OCI-LY1 (cell line): ENCODE measurements around the gene EIF5.

ENCODE experiments used
- H2AFZ ChIP-seq: fragments of 200-600 bp; sonication (generic), shearing (Covaris generic); 2 replicates; pipeline ENCODE4 v1.6.0; 2014; ENCODE audit warnings: antibody characterized with exemption, mild to moderate bottlenecking, low read length
- H3F3A ChIP-seq: fragments of 200-600 bp; sonication (generic), shearing (Covaris generic); 2 replicates; pipeline ENCODE4 v1.6.0; 2014; ENCODE audit warnings: mild to moderate bottlenecking, antibody characterized with exemption, low read length, moderate library complexity; ENCODE audit not compliant: insufficient read depth
- H3K27ac ChIP-seq: fragments of 200-600 bp; sonication (generic); 2 replicates; pipeline ENCODE4 v1.5.1; 2014; ENCODE audit warnings: low read length, mixed run types, mild to moderate bottlenecking, low read depth; ENCODE audit not compliant: poor library complexity, severe bottlenecking
- H3K27me3 ChIP-seq: fragments of 200-600 bp; sonication (generic); 2 replicates; pipeline ENCODE4 v1.6.0; 2014; ENCODE audit warnings: antibody characterized with exemption, mild to moderate bottlenecking, low read length, moderate library complexity; ENCODE audit not compliant: insufficient read depth
- H3K36me3 ChIP-seq: fragments of 200-600 bp; sonication (generic); 2 replicates; pipeline ENCODE4 v1.6.1; 2014; ENCODE audit warnings: mild to moderate bottlenecking, antibody characterized with exemption, low read length, moderate library complexity, mixed read lengths; ENCODE audit not compliant: insufficient read depth
- H3K4me1 ChIP-seq: fragments of 200-600 bp; sonication (generic); 2 replicates; pipeline ENCODE4 v1.5.1; 2014; ENCODE audit warnings: mild to moderate bottlenecking, low read length, moderate library complexity; ENCODE audit not compliant: insufficient read depth, severe bottlenecking
- H3K4me2 ChIP-seq: fragments of 200-600 bp; sonication (generic), shearing (Covaris generic); 2 replicates; pipeline ENCODE4 v1.6.1; 2014; ENCODE audit warnings: low read length
- H3K4me3 ChIP-seq: fragments of 200-600 bp; sonication (generic); 2 replicates; pipeline ENCODE4 v1.5.1; 2014; ENCODE audit warnings: low read length, low read depth, mild to moderate bottlenecking, mixed read lengths; ENCODE audit not compliant: poor library complexity, severe bottlenecking
- H3K79me2 ChIP-seq: fragments of 200-600 bp; shearing (Covaris generic); 2 replicates; pipeline ENCODE4 v1.6.1; 2016; ENCODE audit warnings: mixed run types, low read length, mixed read lengths; ENCODE audit not compliant: insufficient read depth
- H3K9ac ChIP-seq: fragments of 200-600 bp; sonication (generic), shearing (Covaris generic); 2 replicates; pipeline ENCODE4 v1.6.1; 2014; ENCODE audit warnings: mild to moderate bottlenecking, low read length, mixed read lengths
- H3K9me2 ChIP-seq: fragments of 200-600 bp; sonication (generic), shearing (Covaris generic); 2 replicates; pipeline ENCODE4 v1.6.1; 2014; ENCODE audit warnings: low read depth, mild to moderate bottlenecking, low read length, mixed read lengths
- H3K9me3 ChIP-seq: fragments of 200-600 bp; shearing (Covaris generic); 2 replicates; pipeline ENCODE4 v1.6.1; 2014; ENCODE audit warnings: low read length, mixed read lengths
- H4K20me1 ChIP-seq: fragments of 200-600 bp; sonication (generic), shearing (Covaris generic); 2 replicates; pipeline ENCODE4 v1.6.0; 2016; ENCODE audit warnings: mild to moderate bottlenecking, low read length; ENCODE audit not compliant: insufficient read depth
- EZH2 ChIP-seq: fragments of 200-600 bp; sonication (generic), shearing (Covaris generic); IDR thresholded peaks from 2 replicates; pipeline ENCODE4 v1.8.0; 2017; ENCODE audit warnings: borderline replicate concordance, mixed run types, mild to moderate bottlenecking, antibody characterized with exemption, low read length, moderate library complexity, mixed read lengths
- TF ChIP-seq, protein P1 (sequence below): fragments of 200-600 bp; sonication (generic), shearing (Covaris generic); IDR thresholded peaks from 2 replicates; pipeline ENCODE4 v1.5.1; 2017; ENCODE audit warnings: mild to moderate bottlenecking, antibody characterized with exemption, low read length, moderate library complexity, mixed read lengths

The EIF5 gene

DNA sequence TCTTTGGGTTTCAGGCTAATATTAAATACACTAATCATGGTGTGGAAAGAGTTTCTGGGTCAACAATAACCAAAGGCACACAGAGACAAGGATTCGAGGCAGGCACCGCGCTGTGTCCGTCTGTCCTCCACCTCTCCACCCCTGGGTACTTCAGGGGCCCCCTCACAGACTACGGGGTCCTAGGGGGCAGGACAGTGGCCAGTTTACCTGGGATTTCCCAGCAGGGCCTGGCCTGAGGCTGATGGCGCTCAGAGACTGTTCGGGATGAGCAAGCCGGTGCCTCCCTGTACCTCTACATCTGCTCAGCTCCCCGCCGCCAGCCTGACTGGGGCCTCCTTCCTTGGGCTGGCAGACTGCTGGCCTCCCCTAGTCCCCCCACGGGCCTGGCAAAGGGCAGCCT lies 18.1 kb upstream of the EIF5 start:
- Histone ChIP-seq H3K36me3 (no peaks in the 10 kb centered on the region), H3K79me2 (no peaks in the 10 kb centered on the region), H2AFZ (no peak overlapping the region), H3K9me3 (no peaks in the 10 kb centered on the region), H3K27me3 (0 out of 2 replicates have a peak, but pooled peaks cover 9% of the 10 kb centered on the region), H3K4me2 (no peak overlapping the region), H4K20me1 (no peaks in the 10 kb centered on the region), H3K27ac (no peak overlapping the region), H3K9ac (no peak overlapping the region), H3K9me2 (no peaks in the 10 kb centered on the region), H3F3A (no peaks in the 10 kb centered on the region), H3K4me1 (peaks cover 5% of the 10 kb centered on the region), H3K4me3 (no peak overlapping the region)
- TF ChIP-seq, protein P1, sequence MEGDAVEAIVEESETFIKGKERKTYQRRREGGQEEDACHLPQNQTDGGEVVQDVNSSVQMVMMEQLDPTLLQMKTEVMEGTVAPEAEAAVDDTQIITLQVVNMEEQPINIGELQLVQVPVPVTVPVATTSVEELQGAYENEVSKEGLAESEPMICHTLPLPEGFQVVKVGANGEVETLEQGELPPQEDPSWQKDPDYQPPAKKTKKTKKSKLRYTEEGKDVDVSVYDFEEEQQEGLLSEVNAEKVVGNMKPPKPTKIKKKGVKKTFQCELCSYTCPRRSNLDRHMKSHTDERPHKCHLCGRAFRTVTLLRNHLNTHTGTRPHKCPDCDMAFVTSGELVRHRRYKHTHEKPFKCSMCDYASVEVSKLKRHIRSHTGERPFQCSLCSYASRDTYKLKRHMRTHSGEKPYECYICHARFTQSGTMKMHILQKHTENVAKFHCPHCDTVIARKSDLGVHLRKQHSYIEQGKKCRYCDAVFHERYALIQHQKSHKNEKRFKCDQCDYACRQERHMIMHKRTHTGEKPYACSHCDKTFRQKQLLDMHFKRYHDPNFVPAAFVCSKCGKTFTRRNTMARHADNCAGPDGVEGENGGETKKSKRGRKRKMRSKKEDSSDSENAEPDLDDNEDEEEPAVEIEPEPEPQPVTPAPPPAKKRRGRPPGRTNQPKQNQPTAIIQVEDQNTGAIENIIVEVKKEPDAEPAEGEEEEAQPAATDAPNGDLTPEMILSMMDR: no peak
- no peak for TF ChIP-seq EZH2

DNA sequence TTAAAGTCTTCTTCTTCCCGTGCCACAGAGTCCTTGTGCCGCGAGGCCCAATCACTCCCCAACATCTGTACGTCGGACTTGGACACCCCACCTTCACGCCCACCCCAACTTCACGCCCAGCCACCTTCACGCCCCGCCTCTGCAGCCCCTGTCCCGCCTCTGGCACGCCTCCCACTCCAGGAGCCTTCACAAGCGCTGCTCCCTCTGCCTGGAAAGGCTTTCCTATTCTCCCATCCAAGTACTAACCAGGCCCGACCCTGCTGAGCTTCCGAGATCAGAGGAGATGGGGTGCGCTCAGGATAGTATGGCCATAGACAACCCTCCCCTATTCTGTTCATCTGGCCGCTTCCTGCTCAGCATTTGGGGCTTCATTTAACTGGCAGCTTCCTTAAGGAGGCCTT lies 17.3 kb upstream of the EIF5 start:
- H3K4me2 ChIP-seq: no peak overlapping the region
- H4K20me1 ChIP-seq: no peaks in the 10 kb centered on the region
- no peaks in the 10 kb centered on the region for H3K79me2 ChIP-seq
- H3K27ac ChIP-seq: no peak overlapping the region
- H3F3A ChIP-seq: no peaks in the 10 kb centered on the region
- H3K4me3 ChIP-seq: no peak overlapping the region
- H3K9me3 ChIP-seq: no peaks in the 10 kb centered on the region
- TF ChIP-seq, protein P1: no peak
- H3K9ac ChIP-seq: no peak overlapping the region
- H3K9me2 ChIP-seq: no peaks in the 10 kb centered on the region
- peaks cover 5% of the 10 kb centered on the region for H3K4me1 ChIP-seq
- no peak overlapping the region for H2AFZ ChIP-seq
- H3K36me3 ChIP-seq: no peaks in the 10 kb centered on the region
- 0 out of 2 replicates have a peak, but pooled peaks cover 9% of the 10 kb centered on the region for H3K27me3 ChIP-seq

DNA sequence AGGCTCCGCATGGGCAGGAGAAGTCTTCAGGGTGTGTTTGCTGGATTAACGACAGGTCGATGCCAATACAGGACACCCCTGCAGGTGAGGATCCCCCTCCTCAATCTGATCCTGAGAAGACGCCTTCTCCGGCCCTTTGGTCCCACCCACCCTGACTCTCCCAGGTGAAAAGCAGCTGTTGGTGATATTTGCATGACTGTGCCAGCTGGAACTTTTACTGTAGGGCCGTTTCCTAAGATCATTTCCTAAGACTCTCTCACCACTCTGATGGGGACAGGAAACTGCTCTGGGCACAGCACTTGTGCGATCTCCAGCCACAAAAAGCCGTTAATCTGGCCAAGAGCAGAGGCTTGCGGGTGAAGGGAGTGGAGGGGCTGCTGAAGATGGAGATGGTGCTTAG lies 16.8 kb upstream of the EIF5 start:
- Histone ChIP-seq H2AFZ (no peak overlapping the region), H3K27me3 (0 out of 2 replicates have a peak, but pooled peaks cover 9% of the 10 kb centered on the region), H3K27ac (no peak overlapping the region), H3K4me3 (no peak overlapping the region), H3K9me2 (no peaks in the 10 kb centered on the region), H3K79me2 (no peaks in the 10 kb centered on the region), H3K9me3 (no peaks in the 10 kb centered on the region), H3K4me1 (peaks cover 5% of the 10 kb centered on the region), H3K4me2 (no peak overlapping the region), H3K9ac (no peak overlapping the region), H4K20me1 (no peaks in the 10 kb centered on the region), H3K36me3 (no peaks in the 10 kb centered on the region), H3F3A (no peaks in the 10 kb centered on the region)
- TF ChIP-seq, protein P1: no peak
- no peak for TF ChIP-seq EZH2
